HCT116 (cell line): ENCODE results near the gene NAA80. TPM values are rescaled to one million over a fixed set of nuclear protein-coding genes. Genes with fewer than 3 reads are reported as not detected.

ENCODE experiments used
- ATAC-seq: fragments of 200-7000 bp; cut with Tn5 transposase; 2 replicates; pipeline ENCODE4 v1.9.1; 2020; ENCODE audit warnings: mild to moderate bottlenecking, moderate library complexity
- BruUV-seq: library from RNA; stranded (reverse); fragments of 400-500 nt; replicated peaks from 2 replicates; lab custom pipeline; 2021; lab: Mats Ljungman, UMichigan
- CTCF ChIA-PET: fragments of 300-600 bp; sonication (Branson Sonifier 250); formaldehyde crosslinking; loops from one replicate; lab custom pipeline; 2021; ENCODE audit warnings: antibody characterized with exemption; lab: Charles Lee
- POLR2A ChIA-PET: fragments of 300-600, 350-600 bp; sonication (Branson Sonifier 250); formaldehyde crosslinking; loops from one replicate; lab custom pipeline; 2021; ENCODE audit warnings: antibody characterized with exemption; lab: Charles Lee
- RAD21 ChIA-PET, 2 experiments: fragments of 300-600 bp; sonication (Branson Sonifier 250); formaldehyde crosslinking; loops; one replicate each; lab custom pipeline; 2023; ENCODE audit warnings: low total read pairs in 2 of 2; ENCODE audit not compliant: uncharacterized antibody in 2 of 2, unreplicated experiment in 2 of 2, low non-redundant PET in 1 of 2; lab: Charles Lee
- DNase-seq: peaks from one replicate; pipeline ENCODE4 v3.0.0-alpha.2; 2010; ENCODE audit warnings: low read depth, low spot score
- H2AFZ ChIP-seq: fragments of 200-600 bp; shearing (Covaris generic), sonication (generic); 2 replicates; pipeline ENCODE4 v1.6.1; 2017; ENCODE audit warnings: low read depth, mixed run types, mixed read lengths, antibody characterized with exemption, low read length; ENCODE audit not compliant: poor library complexity, severe bottlenecking
- H3K27ac ChIP-seq: 2 replicates; pipeline ENCODE4 v1.5.1; 2012; ENCODE audit warnings: low read depth, low read length
- H3K27me3 ChIP-seq: fragments of 200-600 bp; sonication (generic); 2 replicates; pipeline ENCODE4 v1.6.1; 2016; ENCODE audit warnings: mixed run types, low read length, mixed read lengths; ENCODE audit not compliant: insufficient read depth
- H3K36me3 ChIP-seq, 2 experiments: fragments of 200-500 bp in 1 of 2; fragments of 200-600 bp in 1 of 2; sonication (Bioruptor generic) in 1 of 2; sonication (generic) in 1 of 2; 2 replicates each; pipeline versions ENCODE4 v1.5.1 to v1.6.1; 2014 to 2016; ENCODE audit warnings: low read length in 2 of 2, inconsistent platforms in 1 of 2, mixed read lengths in 1 of 2, mixed run types in 1 of 2; ENCODE audit not compliant: insufficient read depth in 2 of 2, control insufficient read depth in 1 of 2
- H3K4me1 ChIP-seq, 2 experiments: fragments of 200-600 bp in 1 of 2; sonication (generic) in 1 of 2; 2 replicates each; pipeline versions ENCODE4 v1.5.1 to v1.6.1; 2012 to 2017; ENCODE audit warnings: low read length in 2 of 2, inconsistent platforms in 1 of 2, mild to moderate bottlenecking in 1 of 2, mixed read lengths in 1 of 2, mixed run types in 1 of 2, moderate library complexity in 1 of 2; ENCODE audit not compliant: insufficient read depth in 2 of 2, control insufficient read depth in 1 of 2
- H3K4me2 ChIP-seq: fragments of 200-600 bp; sonication (generic); 2 replicates; pipeline ENCODE4 v1.6.1; 2017; ENCODE audit warnings: mixed run types, low read length, mixed read lengths
- H3K4me3 ChIP-seq, 2 experiments: fragments of 200-600 bp in 1 of 2; sonication (generic) in 1 of 2; replicated peaks in 1 of 2; 2 replicates each; pipeline ENCODE4 v1.5.1; 2011 to 2016; ENCODE audit warnings: low read length in 2 of 2, control low read depth in 1 of 2, low read depth in 1 of 2, mild to moderate bottlenecking in 1 of 2, mixed read lengths in 1 of 2, mixed run types in 1 of 2
- H3K79me2 ChIP-seq: fragments of 200-600 bp; sonication (generic); 2 replicates; pipeline ENCODE4 v1.6.1; 2017; ENCODE audit warnings: mild to moderate bottlenecking, mixed run types, low read length, moderate library complexity, mixed read lengths; ENCODE audit not compliant: insufficient read depth
- H3K9ac ChIP-seq: fragments of 200-600 bp; sonication (generic); 2 replicates; pipeline ENCODE4 v1.6.1; 2016; ENCODE audit warnings: low read length, mixed read lengths
- H3K9me2 ChIP-seq: fragments of 200-600 bp; sonication (generic), shearing (Covaris generic); 2 replicates; pipeline ENCODE4 v1.6.1; 2017; ENCODE audit warnings: mixed run types, mild to moderate bottlenecking, moderate library complexity; ENCODE audit not compliant: insufficient read depth
- H3K9me3 ChIP-seq, 2 experiments: fragments of 200-500 bp in 1 of 2; fragments of 200-600 bp in 1 of 2; sonication (Bioruptor generic) in 1 of 2; sonication (generic) in 1 of 2; 2 replicates each; pipeline ENCODE4 v1.6.1; 2014 to 2017; ENCODE audit warnings: low read length in 2 of 2, mixed read lengths in 2 of 2, inconsistent platforms in 1 of 2, low read depth in 1 of 2, mild to moderate bottlenecking in 1 of 2, mixed run types in 1 of 2, moderate library complexity in 1 of 2; ENCODE audit not compliant: control insufficient read depth in 1 of 2, insufficient read depth in 1 of 2
- H4K20me1 ChIP-seq: fragments of 200-600 bp; sonication (generic), shearing (Covaris generic); 2 replicates; pipeline ENCODE4 v1.6.1; 2017; ENCODE audit warnings: mixed run types, mild to moderate bottlenecking, moderate library complexity; ENCODE audit not compliant: insufficient read depth
- CEBPB ChIP-seq: IDR thresholded peaks from 2 replicates; pipeline ENCODE4 v1.6.1; 2012; ENCODE audit warnings: low read depth
- EGR1 ChIP-seq: IDR thresholded peaks from 2 replicates; pipeline ENCODE4 v1.6.1; 2012; ENCODE audit warnings: low read depth
- EZH2 ChIP-seq: fragments of 200-600 bp; sonication (generic); IDR thresholded peaks from 2 replicates; pipeline ENCODE4 v1.6.1; 2017; ENCODE audit warnings: antibody characterized with exemption, mixed run types
- EZH2phosphoT487 ChIP-seq: fragments of 200-600 bp; IDR thresholded peaks from 2 replicates; pipeline ENCODE4 v1.6.1; 2018; ENCODE audit warnings: antibody characterized with exemption, borderline replicate concordance
- FOSL1 ChIP-seq: IDR thresholded peaks from 2 replicates; pipeline ENCODE4 v1.6.1; 2012; ENCODE audit warnings: low read depth
- JUND ChIP-seq: IDR thresholded peaks from 2 replicates; pipeline ENCODE4 v1.6.1; 2012
- POLR2A ChIP-seq: IDR thresholded peaks from 2 replicates; pipeline ENCODE4 v1.7.0; 2011; ENCODE audit warnings: borderline replicate concordance; ENCODE audit not compliant: insufficient read depth, insufficient read length; ENCODE audit errors: extremely low read depth
- POLR2AphosphoS5 ChIP-seq: IDR thresholded peaks from 2 replicates; pipeline ENCODE4 v1.6.1; 2011; ENCODE audit warnings: mild to moderate bottlenecking, low read depth, low read length, moderate library complexity
- RAD21 ChIP-seq: IDR thresholded peaks from 2 replicates; pipeline ENCODE4 v1.6.1; 2012; ENCODE audit warnings: low read depth, mild to moderate bottlenecking
- SIN3A ChIP-seq: IDR thresholded peaks from 2 replicates; pipeline ENCODE4 v1.6.1; 2012; ENCODE audit warnings: low read depth
- SP1 ChIP-seq: IDR thresholded peaks from 2 replicates; pipeline ENCODE4 v1.6.1; 2012; ENCODE audit warnings: low read depth
- SRF ChIP-seq: IDR thresholded peaks from 2 replicates; pipeline ENCODE4 v1.6.1; 2012; ENCODE audit warnings: low read depth
- TCF7L2 ChIP-seq: IDR thresholded peaks from 2 replicates; pipeline ENCODE4 v1.7.0; 2011; ENCODE audit warnings: borderline replicate concordance, inconsistent platforms; ENCODE audit not compliant: insufficient read depth, insufficient read length; ENCODE audit errors: extremely low read depth
- YY1 ChIP-seq: IDR thresholded peaks from 2 replicates; pipeline ENCODE4 v1.6.1; 2011; ENCODE audit warnings: low read length, low read depth, moderate library complexity, mild to moderate bottlenecking; ENCODE audit not compliant: insufficient replicate concordance; ENCODE audit errors: extremely low read depth
- ZBTB33 ChIP-seq: IDR thresholded peaks from 2 replicates; pipeline ENCODE4 v1.6.1; 2011; ENCODE audit warnings: mild to moderate bottlenecking, low read length, moderate library complexity; ENCODE audit not compliant: insufficient replicate concordance; ENCODE audit errors: extremely low read depth
- ZFX ChIP-seq: fragments of 450-650 bp; IDR thresholded peaks from 2 replicates; pipeline ENCODE4 v1.6.1; 2017
- ZNF274 ChIP-seq: fragments of 200-500 bp; sonication (Bioruptor generic); IDR thresholded peaks from 2 replicates; pipeline ENCODE4 v1.6.1; 2014; ENCODE audit warnings: mild to moderate bottlenecking, low read depth, low read length, inconsistent platforms
- intact Hi-C: fragments of 100-400 bp; cut with micrococcal nuclease; formaldehyde crosslinking; loops from 2 replicates; pipeline ENCODE4 v1.10.0; 2022
- total RNA-seq: library from RNA; stranded (reverse); gene quantifications from one replicate; pipeline ENCODE4 v1.2.1, GENCODE V29; 2021; ENCODE audit not compliant: unreplicated experiment
- TF ChIP-seq, protein P1 (sequence below), 3 experiments: fragments of 200-600 bp in 1 of 3; sonication (generic) in 1 of 3; IDR thresholded peaks in 2 of 3; conservative IDR thresholded peaks in 1 of 3; 2 replicates each; pipeline ENCODE4 v1.5.1; 2012 to 2017; ENCODE audit warnings: low read depth in 2 of 3, low read length in 2 of 3, antibody characterized with exemption in 1 of 3, borderline replicate concordance in 1 of 3, control low read depth in 1 of 3, mild to moderate bottlenecking in 1 of 3, mixed read lengths in 1 of 3, mixed run types in 1 of 3, moderate library complexity in 1 of 3; ENCODE audit not compliant: insufficient read depth in 1 of 3

Gene NAA80
- total RNA-seq, 1 experiment from 2014 or later = 21.3 TPM

DNA sequence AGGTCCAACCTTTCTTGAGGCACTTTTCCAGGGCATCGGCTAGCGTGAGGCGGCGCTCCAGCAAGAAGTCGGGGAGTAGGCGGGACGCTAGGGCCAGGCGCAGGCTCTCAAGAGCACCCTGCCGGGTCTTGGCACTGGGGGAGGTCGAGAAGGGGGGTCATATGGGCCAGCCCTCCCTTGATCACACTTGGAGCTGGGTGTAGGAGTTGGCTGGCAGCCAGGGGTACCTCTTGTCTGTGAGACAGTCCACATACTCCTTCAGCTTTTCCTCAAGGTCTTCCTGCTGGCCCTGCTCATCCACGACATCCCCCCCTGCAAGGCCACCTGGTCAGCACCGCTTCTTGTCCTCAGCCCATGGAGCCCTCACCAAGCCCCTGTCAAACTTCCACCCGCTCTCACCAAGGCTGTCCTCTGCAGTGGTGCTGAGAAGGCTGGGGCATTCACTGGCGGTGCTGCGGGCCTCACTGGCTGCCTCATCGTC lies 9.0 kb downstream of the NAA80 start:
- Histone ChIP-seq H3K4me3 (peak overlapping the region; percentile 98 to 99; a peak in 3 of 4 replicates), H3K4me1 (peaks cover 11 to 17% of the 10 kb centered on the region in 2 experiments), H3K36me3 (peaks cover 23 to 45% of the 10 kb centered on the region in 2 experiments), H2AFZ (no peak overlapping the region), H3K79me2 (peaks cover 42% of the 10 kb centered on the region), H3K27me3 (no peaks in the 10 kb centered on the region), H3K9ac (no peak overlapping the region), H3K9me3 (no peaks in the 10 kb centered on the region), H3K27ac (peak overlapping the region; percentile 95; the same call in 1 of the 2 replicates), H3K9me2 (no peaks in the 10 kb centered on the region), H3K4me2 (peak overlapping the region; percentile 85), H4K20me1 (no peaks in the 10 kb centered on the region)
- RAD21 ChIA-PET = no interaction called here
- TF ChIP-seq FOSL1 (no peak), ZBTB33 (no peak), POLR2AphosphoS5 (no peak), SIN3A (no peak), EGR1 (no peak), POLR2A (no peak), TCF7L2 (no peak), CEBPB (no peak), SP1 (no peak), EZH2phosphoT487 (no peak), YY1 (no peak), ZNF274 (no peak), ZFX (no peak), RAD21 (no peak), JUND (no peak), SRF (no peak), EZH2 (no peak)
- TF ChIP-seq, protein P1, sequence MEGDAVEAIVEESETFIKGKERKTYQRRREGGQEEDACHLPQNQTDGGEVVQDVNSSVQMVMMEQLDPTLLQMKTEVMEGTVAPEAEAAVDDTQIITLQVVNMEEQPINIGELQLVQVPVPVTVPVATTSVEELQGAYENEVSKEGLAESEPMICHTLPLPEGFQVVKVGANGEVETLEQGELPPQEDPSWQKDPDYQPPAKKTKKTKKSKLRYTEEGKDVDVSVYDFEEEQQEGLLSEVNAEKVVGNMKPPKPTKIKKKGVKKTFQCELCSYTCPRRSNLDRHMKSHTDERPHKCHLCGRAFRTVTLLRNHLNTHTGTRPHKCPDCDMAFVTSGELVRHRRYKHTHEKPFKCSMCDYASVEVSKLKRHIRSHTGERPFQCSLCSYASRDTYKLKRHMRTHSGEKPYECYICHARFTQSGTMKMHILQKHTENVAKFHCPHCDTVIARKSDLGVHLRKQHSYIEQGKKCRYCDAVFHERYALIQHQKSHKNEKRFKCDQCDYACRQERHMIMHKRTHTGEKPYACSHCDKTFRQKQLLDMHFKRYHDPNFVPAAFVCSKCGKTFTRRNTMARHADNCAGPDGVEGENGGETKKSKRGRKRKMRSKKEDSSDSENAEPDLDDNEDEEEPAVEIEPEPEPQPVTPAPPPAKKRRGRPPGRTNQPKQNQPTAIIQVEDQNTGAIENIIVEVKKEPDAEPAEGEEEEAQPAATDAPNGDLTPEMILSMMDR (IDR thresholded peaks at IDR 0.05 in 2 of 3, conservative IDR thresholded peaks at IDR 0.05 in 1 of 3; ENCODE audit: borderline replicate concordance in 1 of 3, insufficient read depth in 1 of 3, low read depth in 2 of 3, low read length in 2 of 3) = no peak
- no TSS peak for BruUV-seq
- POLR2A ChIA-PET = no interaction called here
- CTCF ChIA-PET = no interaction called here
- DNase-seq (no peak), ATAC-seq (no peak)
- intact Hi-C loops = no loop called here
